WTC11 (cell line): ENCODE measurements around the gene HPCA. TPM values are rescaled to one million over a fixed set of nuclear protein-coding genes. Genes with fewer than 3 reads are reported as not detected.

Experiments used
- ATAC-seq: fragments of 200-7000 bp; cut with Tn5 transposase; 2 replicates; pipeline ENCODE4 v1.10.0; 2021; ENCODE audit warnings: mild to moderate bottlenecking, moderate library complexity
- CTCF ChIA-PET: fragments of 300-600 bp; sonication (Branson Sonifier 250); formaldehyde crosslinking; loops from one replicate; lab custom pipeline; 2021; ENCODE audit warnings: antibody characterized with exemption; lab: Charles Lee
- POLR2A ChIA-PET: fragments of 350-600 bp; sonication (Branson Sonifier 250); formaldehyde crosslinking; loops from one replicate; lab custom pipeline; 2021; ENCODE audit warnings: antibody characterized with exemption; lab: Charles Lee
- DNase-seq: peaks from one replicate; pipeline ENCODE4 v3.0.0; 2021; ENCODE audit warnings: low spot score
- H3K27ac Mint-ChIP-seq: 2 replicates; pipeline ENCODE4 v1.8.0; 2021; ENCODE audit warnings: mixed read lengths
- H3K27me3 Mint-ChIP-seq: 2 replicates; pipeline ENCODE4 v1.8.0; 2021; ENCODE audit warnings: low read depth, mild to moderate bottlenecking, moderate library complexity, mixed read lengths
- H3K36me3 Mint-ChIP-seq: 2 replicates; pipeline ENCODE4 v1.8.0; 2021; ENCODE audit warnings: mixed read lengths
- H3K4me1 Mint-ChIP-seq: 2 replicates; pipeline ENCODE4 v1.8.0; 2022; ENCODE audit warnings: mixed read lengths
- H3K4me3 Mint-ChIP-seq: 2 replicates; pipeline ENCODE4 v1.8.0; 2021; ENCODE audit warnings: mild to moderate bottlenecking, moderate library complexity, mixed read lengths
- H3K9me3 Mint-ChIP-seq: 2 replicates; pipeline ENCODE4 v1.8.0; 2021; ENCODE audit warnings: mixed read lengths
- CTCF ChIP-seq: fragments of 200-600 bp; IDR thresholded peaks from 2 replicates; pipeline ENCODE4 v1.8.0; 2022; ENCODE audit warnings: antibody characterized with exemption
- FOXJ3 ChIP-seq: sonication (generic); formaldehyde crosslinking; IDR thresholded peaks from 2 replicates; pipeline ENCODE4 v1.9.0; 2021; ENCODE audit warnings: missing genetic modification reagents, mild to moderate bottlenecking, borderline replicate concordance
- FOXP4 ChIP-seq: sonication (generic); formaldehyde crosslinking; IDR thresholded peaks from 2 replicates; pipeline ENCODE4 v1.8.0; 2022; ENCODE audit warnings: mild to moderate bottlenecking, missing genetic modification reagents
- GRHL2 ChIP-seq: fragments of 250-450 bp; sonication (Bioruptor Pico); IDR thresholded peaks from 2 replicates; pipeline ENCODE4 v1.8.0; 2022; ENCODE audit warnings: mild to moderate bottlenecking, moderate library complexity; ENCODE audit not compliant: insufficient replicate concordance, severe bottlenecking
- IRF2 ChIP-seq: sonication (generic); formaldehyde crosslinking; IDR thresholded peaks from 2 replicates; pipeline ENCODE4 v1.8.0; 2022; ENCODE audit warnings: low read depth, missing genetic modification reagents, borderline replicate concordance
- NFYB ChIP-seq: sonication (generic); formaldehyde crosslinking; conservative IDR thresholded peaks from 2 replicates; pipeline ENCODE4 v1.8.0; 2022; ENCODE audit warnings: low read depth, missing genetic modification reagents
- RORB ChIP-seq: fragments of 250-450 bp; sonication (Bioruptor Pico); IDR thresholded peaks from 2 replicates; pipeline ENCODE4 v1.9.0; 2021; ENCODE audit warnings: mild to moderate bottlenecking
- TEAD1 ChIP-seq: sonication (generic); formaldehyde crosslinking; IDR thresholded peaks from 2 replicates; pipeline ENCODE4 v1.8.0; 2022; ENCODE audit warnings: mild to moderate bottlenecking, missing genetic modification reagents
- USF1 ChIP-seq: sonication (generic); formaldehyde crosslinking; IDR thresholded peaks from 2 replicates; pipeline ENCODE4 v1.8.0; 2022; ENCODE audit warnings: mild to moderate bottlenecking, missing genetic modification reagents
- ZNF138 ChIP-seq: sonication (generic); formaldehyde crosslinking; conservative IDR thresholded peaks from 2 replicates; pipeline ENCODE4 v1.8.1; 2022; ENCODE audit warnings: mild to moderate bottlenecking, moderate library complexity, missing genetic modification reagents
- ZNF423 ChIP-seq: fragments of 250-450 bp; sonication (Bioruptor Pico); IDR thresholded peaks from 2 replicates; pipeline ENCODE4 v2.1.2; 2022; ENCODE audit warnings: mild to moderate bottlenecking, moderate library complexity
- ZSCAN18 ChIP-seq: fragments of 250-450 bp; sonication (Bioruptor Pico); IDR thresholded peaks from 2 replicates; pipeline ENCODE4 v2.1.2; 2022; ENCODE audit warnings: mild to moderate bottlenecking, moderate library complexity
- total RNA-seq: library from RNA; stranded (reverse); gene quantifications from 3 replicates; pipeline ENCODE4 v1.2.3, GENCODE V29; 2021
- TF ChIP-seq, protein P1 (sequence below): sonication (generic); formaldehyde crosslinking; IDR thresholded peaks from 2 replicates; pipeline ENCODE4 v1.8.1; 2022; ENCODE audit warnings: mild to moderate bottlenecking, missing genetic modification reagents, moderate library complexity, borderline replicate concordance
- TF ChIP-seq, protein P2 (sequence below): fragments of 250-450 bp; sonication (Bioruptor Pico); IDR thresholded peaks from 2 replicates; pipeline ENCODE4 v1.9.0; 2021; ENCODE audit warnings: mild to moderate bottlenecking
- TF ChIP-seq, protein P3 (sequence below): fragments of 250-450 bp; sonication (Bioruptor Pico); conservative IDR thresholded peaks from 2 replicates; pipeline ENCODE4 v1.9.0; 2021; ENCODE audit warnings: mild to moderate bottlenecking
- TF ChIP-seq, protein P4 (sequence below): fragments of 250-450 bp; sonication (Bioruptor Pico); IDR thresholded peaks from 2 replicates; pipeline ENCODE4 v1.9.0; 2021; ENCODE audit warnings: moderate library complexity, mild to moderate bottlenecking, inconsistent platforms, borderline replicate concordance
- TF ChIP-seq, protein P5 (sequence below): sonication (generic); formaldehyde crosslinking; IDR thresholded peaks from 2 replicates; pipeline ENCODE4 v1.8.1; 2023; ENCODE audit warnings: mild to moderate bottlenecking, moderate library complexity, missing genetic modification reagents

The HPCA gene
- total RNA-seq, 1 experiment from 2014 or later: 1.9 TPM

DNA sequence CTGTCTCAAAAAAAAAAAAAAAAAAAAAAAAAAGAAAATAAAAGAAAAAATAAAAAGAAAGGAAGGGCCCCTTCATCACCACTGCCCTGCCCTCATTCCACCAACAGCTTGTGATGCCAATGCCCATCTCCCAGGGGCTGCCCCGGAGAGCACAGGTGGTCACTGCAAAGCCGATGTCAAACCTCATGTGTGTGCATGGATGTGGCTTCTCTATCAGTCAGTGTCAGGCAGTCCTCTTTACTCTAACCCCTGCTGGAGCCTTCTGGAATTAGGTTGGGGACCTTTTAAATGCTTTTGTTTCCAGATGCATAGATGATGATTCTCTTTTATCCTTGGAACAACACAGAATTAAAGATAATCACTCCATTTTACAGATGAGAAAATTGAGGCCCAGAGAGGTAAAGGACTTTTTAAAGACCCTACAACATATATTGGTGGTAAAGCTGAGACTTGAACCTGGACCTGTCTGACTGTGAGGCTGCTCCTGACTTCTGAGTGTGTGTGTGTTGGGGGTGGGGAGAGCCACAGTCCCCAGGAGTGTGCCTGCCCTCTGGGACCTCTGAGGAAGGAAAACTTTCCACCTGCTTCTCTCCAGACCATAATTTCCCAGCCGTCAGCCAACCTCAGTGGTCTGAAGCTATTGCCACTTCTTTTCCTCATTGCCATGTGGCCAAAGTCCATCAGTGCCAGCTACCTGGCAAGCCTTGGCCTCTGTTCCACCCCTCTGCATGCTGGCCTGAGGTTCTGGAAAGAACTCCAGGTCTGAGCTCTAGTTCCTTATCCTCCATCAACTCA, 17.9 kb downstream of the HPCA start:
- no peak overlapping the region for H3K4me3 Mint-ChIP-seq
- H3K27ac Mint-ChIP-seq: no peak overlapping the region
- H3K27me3 Mint-ChIP-seq: peaks cover 48% of the 10 kb centered on the region
- no peak for DNase-seq
- ATAC-seq: no peak
- peaks cover 9% of the 10 kb centered on the region for H3K4me1 Mint-ChIP-seq
- H3K36me3 Mint-ChIP-seq: no peaks in the 10 kb centered on the region
- ChIA-PET POLR2A (no interaction called here), CTCF (interaction anchor here (1.0 to 1.9 kb wide), 4 partner anchors 11 to 28 kb away, joined by 3 to 10 read pairs (median 4); no protein-coding TSS in a partner anchor)
- TF ChIP-seq USF1 (CRISPR knock-in tag) (no peak), IRF2 (CRISPR knock-in tag) (no peak), TEAD1 (CRISPR knock-in tag) (no peak)
- TF ChIP-seq, protein P1, sequence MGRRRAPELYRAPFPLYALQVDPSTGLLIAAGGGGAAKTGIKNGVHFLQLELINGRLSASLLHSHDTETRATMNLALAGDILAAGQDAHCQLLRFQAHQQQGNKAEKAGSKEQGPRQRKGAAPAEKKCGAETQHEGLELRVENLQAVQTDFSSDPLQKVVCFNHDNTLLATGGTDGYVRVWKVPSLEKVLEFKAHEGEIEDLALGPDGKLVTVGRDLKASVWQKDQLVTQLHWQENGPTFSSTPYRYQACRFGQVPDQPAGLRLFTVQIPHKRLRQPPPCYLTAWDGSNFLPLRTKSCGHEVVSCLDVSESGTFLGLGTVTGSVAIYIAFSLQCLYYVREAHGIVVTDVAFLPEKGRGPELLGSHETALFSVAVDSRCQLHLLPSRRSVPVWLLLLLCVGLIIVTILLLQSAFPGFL: no peak
- H3K9me3 Mint-ChIP-seq: no peaks in the 10 kb centered on the region

DNA sequence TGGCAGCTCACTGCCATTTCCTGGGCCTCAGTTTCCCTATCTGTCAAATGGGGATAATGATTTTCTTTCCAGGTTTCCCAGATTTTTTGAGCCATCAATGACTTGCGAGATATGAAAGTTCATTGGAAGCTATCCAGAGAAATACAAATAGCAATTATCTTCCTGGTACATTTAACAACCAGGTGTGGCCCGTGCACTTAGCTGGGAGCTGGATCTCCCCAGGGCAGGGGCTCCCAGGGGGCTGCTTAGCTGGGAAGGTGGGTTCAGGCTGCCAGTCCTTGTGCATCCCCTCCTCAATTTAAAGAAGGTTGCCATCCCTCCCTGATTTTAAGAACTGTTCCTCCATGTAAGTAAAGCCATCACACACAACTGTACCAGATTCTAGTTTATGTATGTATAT, 18.5 kb downstream of the HPCA start:
- H3K4me1 Mint-ChIP-seq: peaks cover 9% of the 10 kb centered on the region
- no peaks in the 10 kb centered on the region for H3K36me3 Mint-ChIP-seq
- DNase-seq (no peak), ATAC-seq (no peak)
- H3K27ac Mint-ChIP-seq: no peak overlapping the region
- ChIA-PET POLR2A (no interaction called here), CTCF (interaction anchor here (1.0 to 1.9 kb wide), 4 partner anchors 12 to 29 kb away, joined by 3 to 10 read pairs (median 4); no protein-coding TSS in a partner anchor)
- H3K9me3 Mint-ChIP-seq: 0 out of 2 replicates have a peak, but pooled peaks cover 1% of the 10 kb centered on the region
- TF ChIP-seq CTCF (no peak), NFYB (CRISPR knock-in tag) (no peak), RORB (no peak), ZSCAN18 (no peak), FOXP4 (CRISPR knock-in tag) (no peak), ZNF138 (no peak), ZNF423 (CRISPR knock-in tag) (no peak), GRHL2 (no peak), IRF2 (CRISPR knock-in tag) (no peak), FOXJ3 (CRISPR knock-in tag) (no peak)
- TF ChIP-seq, protein P2, sequence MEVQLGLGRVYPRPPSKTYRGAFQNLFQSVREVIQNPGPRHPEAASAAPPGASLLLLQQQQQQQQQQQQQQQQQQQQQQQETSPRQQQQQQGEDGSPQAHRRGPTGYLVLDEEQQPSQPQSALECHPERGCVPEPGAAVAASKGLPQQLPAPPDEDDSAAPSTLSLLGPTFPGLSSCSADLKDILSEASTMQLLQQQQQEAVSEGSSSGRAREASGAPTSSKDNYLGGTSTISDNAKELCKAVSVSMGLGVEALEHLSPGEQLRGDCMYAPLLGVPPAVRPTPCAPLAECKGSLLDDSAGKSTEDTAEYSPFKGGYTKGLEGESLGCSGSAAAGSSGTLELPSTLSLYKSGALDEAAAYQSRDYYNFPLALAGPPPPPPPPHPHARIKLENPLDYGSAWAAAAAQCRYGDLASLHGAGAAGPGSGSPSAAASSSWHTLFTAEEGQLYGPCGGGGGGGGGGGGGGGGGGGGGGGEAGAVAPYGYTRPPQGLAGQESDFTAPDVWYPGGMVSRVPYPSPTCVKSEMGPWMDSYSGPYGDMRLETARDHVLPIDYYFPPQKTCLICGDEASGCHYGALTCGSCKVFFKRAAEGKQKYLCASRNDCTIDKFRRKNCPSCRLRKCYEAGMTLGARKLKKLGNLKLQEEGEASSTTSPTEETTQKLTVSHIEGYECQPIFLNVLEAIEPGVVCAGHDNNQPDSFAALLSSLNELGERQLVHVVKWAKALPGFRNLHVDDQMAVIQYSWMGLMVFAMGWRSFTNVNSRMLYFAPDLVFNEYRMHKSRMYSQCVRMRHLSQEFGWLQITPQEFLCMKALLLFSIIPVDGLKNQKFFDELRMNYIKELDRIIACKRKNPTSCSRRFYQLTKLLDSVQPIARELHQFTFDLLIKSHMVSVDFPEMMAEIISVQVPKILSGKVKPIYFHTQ: no peak
- TF ChIP-seq, protein P3, sequence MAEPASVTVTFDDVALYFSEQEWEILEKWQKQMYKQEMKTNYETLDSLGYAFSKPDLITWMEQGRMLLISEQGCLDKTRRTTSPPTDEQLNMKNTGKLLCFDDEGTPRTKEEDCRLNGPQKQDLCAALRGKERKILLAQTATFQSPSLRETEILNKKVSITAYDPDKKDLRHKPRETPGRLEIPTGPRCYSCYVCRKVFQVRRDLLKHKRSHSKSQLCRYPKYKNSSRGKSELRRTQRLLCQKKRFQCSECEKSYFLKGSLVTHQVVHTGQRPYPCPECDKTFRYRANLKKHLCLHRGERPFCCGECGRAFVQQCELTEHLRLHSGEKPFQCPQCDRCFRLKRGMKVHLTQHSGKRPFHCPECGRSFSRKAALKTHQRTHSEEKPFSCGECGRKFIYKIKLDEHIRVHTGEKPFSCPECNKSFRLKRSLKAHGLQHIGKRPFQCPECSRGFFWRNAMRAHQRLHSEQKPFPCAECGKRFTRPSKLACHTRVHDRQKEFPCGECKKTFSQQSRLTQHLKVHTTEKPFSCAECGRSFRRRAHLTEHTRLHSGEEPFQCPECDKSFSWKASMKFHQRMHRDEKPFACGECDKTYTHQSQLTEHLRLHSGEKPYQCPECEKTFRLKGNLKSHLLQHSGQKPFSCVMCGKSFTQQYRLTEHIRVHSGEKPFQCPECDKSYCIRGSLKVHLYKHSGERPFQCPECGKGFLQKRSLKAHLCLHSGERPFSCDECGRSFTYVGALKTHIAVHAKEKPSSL (CRISPR knock-in tag): no peak
- TF ChIP-seq, protein P4, sequence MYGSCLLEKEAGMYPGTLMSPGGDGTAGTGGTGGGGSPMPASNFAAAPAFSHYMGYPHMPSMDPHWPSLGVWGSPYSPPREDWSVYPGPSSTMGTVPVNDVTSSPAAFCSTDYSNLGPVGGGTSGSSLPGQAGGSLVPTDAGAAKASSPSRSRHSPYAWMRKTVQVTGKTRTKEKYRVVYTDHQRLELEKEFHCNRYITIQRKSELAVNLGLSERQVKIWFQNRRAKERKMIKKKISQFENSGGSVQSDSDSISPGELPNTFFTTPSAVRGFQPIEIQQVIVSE (CRISPR knock-in tag): no peak
- TF ChIP-seq, protein P5, sequence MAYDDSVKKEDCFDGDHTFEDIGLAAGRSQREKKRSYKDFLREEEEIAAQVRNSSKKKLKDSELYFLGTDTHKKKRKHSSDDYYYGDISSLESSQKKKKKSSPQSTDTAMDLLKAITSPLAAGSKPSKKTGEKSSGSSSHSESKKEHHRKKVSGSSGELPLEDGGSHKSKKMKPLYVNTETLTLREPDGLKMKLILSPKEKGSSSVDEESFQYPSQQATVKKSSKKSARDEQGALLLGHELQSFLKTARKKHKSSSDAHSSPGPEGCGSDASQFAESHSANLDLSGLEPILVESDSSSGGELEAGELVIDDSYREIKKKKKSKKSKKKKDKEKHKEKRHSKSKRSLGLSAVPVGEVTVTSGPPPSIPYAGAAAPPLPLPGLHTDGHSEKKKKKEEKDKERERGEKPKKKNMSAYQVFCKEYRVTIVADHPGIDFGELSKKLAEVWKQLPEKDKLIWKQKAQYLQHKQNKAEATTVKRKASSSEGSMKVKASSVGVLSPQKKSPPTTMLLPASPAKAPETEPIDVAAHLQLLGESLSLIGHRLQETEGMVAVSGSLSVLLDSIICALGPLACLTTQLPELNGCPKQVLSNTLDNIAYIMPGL: no peak
- H3K4me3 Mint-ChIP-seq: no peak overlapping the region
- peaks cover 43% of the 10 kb centered on the region for H3K27me3 Mint-ChIP-seq
